Body of pancreas (tissue), 4 donors: ENCODE results near the gene RBP5. TPM values are rescaled to one million over a fixed set of nuclear protein-coding genes. Genes with fewer than 3 reads are reported as not detected.

Source experiments
- ATAC-seq: fragments of 150-250 bp; one replicate; pipeline ENCODE4 v1.9.1; 2016
- DNase-seq, 4 donors: peaks; one replicate each; pipeline ENCODE4 v3.0.0-alpha.2; 2019
- H3K27ac ChIP-seq, 4 donors: fragments of 200-600 bp; sonication (generic); 1 replicate in 3 of 4; 2 replicates in 1 of 4; pipeline versions ENCODE4 v1.5.1 to v1.6.1; 2016 to 2019; ENCODE audit warnings: mild to moderate bottlenecking in 1 of 4, mixed read lengths in 1 of 4, moderate library complexity in 1 of 4
- H3K27me3 ChIP-seq, 2 donors: fragments of 200-600 bp; sonication (generic); one replicate each; pipeline ENCODE4 v1.6.0; 2016; ENCODE audit warnings: mild to moderate bottlenecking in 1 of 2
- H3K36me3 ChIP-seq, 2 donors: fragments of 200-600 bp; sonication (generic); replicated peaks in 1 of 2; 2 replicates each; pipeline ENCODE4 v1.5.1; 2016; ENCODE audit warnings: low read depth in 2 of 2; ENCODE audit not compliant: insufficient read depth in 1 of 2
- H3K4me1 ChIP-seq: fragments of 200-600 bp; sonication (generic); one replicate; pipeline ENCODE4 v1.6.0; 2016
- H3K4me3 ChIP-seq, 2 donors: fragments of 200-600 bp; sonication (generic); 1 replicate in 1 of 2; 2 replicates in 1 of 2; pipeline ENCODE4 v1.5.1; 2016 to 2019
- H3K9me3 ChIP-seq, 3 donors: fragments of 200-600 bp; sonication (generic); 1 replicate in 2 of 3; 2 replicates in 1 of 3; pipeline ENCODE4 v1.5.1; 2016
- CTCF ChIP-seq, 7 experiments: fragments of 450-650 bp in 4 of 7; fragments of 200-600 bp in 3 of 7; sonication (generic) in 3 of 7; IDR thresholded peaks; one replicate each; pipeline ENCODE4 v1.5.1; 2016 to 2019; ENCODE audit warnings: antibody characterized with exemption in 7 of 7
- POLR2A ChIP-seq, 3 donors: fragments of 450-650 bp; IDR thresholded peaks; one replicate each; pipeline ENCODE4 v1.6.1; 2016; ENCODE audit warnings: antibody characterized with exemption in 3 of 3, mild to moderate bottlenecking in 2 of 3
- WGBS, 2 donors: methylation state at CpG; one replicate each; pipeline ENCODE4 v1.1.5; 2017; 5-methylcytosine and 5-hydroxymethylcytosine counted together
- intact Hi-C: fragments of 100-400 bp; cut with DNase I; formaldehyde crosslinking; loops from one replicate; pipeline ENCODE4 v1.15.1; 2023
- total RNA-seq, 2 donors: library from RNA; depleted of rRNA; stranded (reverse); fragments of >200 nt; gene quantifications; one replicate each; pipeline ENCODE4 v1.1.0, GENCODE V29; 2016

The RBP5 gene
- total RNA-seq, 2 donors from 2014 or later: 1.3 TPM; not detected in 1

GRCh38 chr12:7127916-7128626 is 618 bp downstream of the RBP5 start:
- H3K4me1 ChIP-seq: peaks cover 21% of the 10 kb centered on the region
- DNase-seq (no peak), ATAC-seq (no peak)
- no peaks in the 10 kb centered on the region for H3K36me3 ChIP-seq
- intact Hi-C loops: no loop called here
- H3K27me3 ChIP-seq: no peaks in the 10 kb centered on the region
- TF ChIP-seq CTCF (IDR thresholded peaks at IDR 0.05) (no peak), POLR2A (IDR thresholded peaks at IDR 0.05) (no peak)
- WGBS, 2 donors: 87 to 90% methylated on average over 17 of the region's 17 CpGs
- H3K27ac ChIP-seq: no peak overlapping the region
- H3K4me3 ChIP-seq: no peak overlapping the region
- H3K9me3 ChIP-seq: no peaks in the 10 kb centered on the region

GRCh38 chr12:7125632-7126227 is 3.0 kb downstream of the RBP5 start:
- WGBS, 2 donors: 66 to 93% methylated on average over 4 of the region's 4 CpGs
- Histone ChIP-seq H3K27me3 (no peaks in the 10 kb centered on the region), H3K4me3 (no peak overlapping the region), H3K27ac (no peak overlapping the region), H3K36me3 (no peaks in the 10 kb centered on the region), H3K4me1 (peaks cover 19% of the 10 kb centered on the region), H3K9me3 (no peaks in the 10 kb centered on the region)
- intact Hi-C loops: no loop called here
- no peak for TF ChIP-seq CTCF (IDR thresholded peaks at IDR 0.05)
- no peak for TF ChIP-seq POLR2A (IDR thresholded peaks at IDR 0.05)
- ATAC-seq (no peak), DNase-seq (no peak)

- H3K27me3 ChIP-seq: no peaks in the 10 kb centered on the region
- ATAC-seq (peak; percentile 20), DNase-seq (no peak)
- H3K9me3 ChIP-seq: no peaks in the 10 kb centered on the region
- no peak overlapping the region for H3K4me3 ChIP-seq
- H3K36me3 ChIP-seq: no peaks in the 10 kb centered on the region
- TF ChIP-seq CTCF (IDR thresholded peaks at IDR 0.05): no peak
- TF ChIP-seq POLR2A (IDR thresholded peaks at IDR 0.05): no peak
- H3K27ac ChIP-seq: no peak overlapping the region
- intact Hi-C loops: no loop called here
- 60 to 72% methylated on average over 11 of the region's 11 CpGs for WGBS, 2 donors
- H3K4me1 ChIP-seq: peaks cover 10% of the 10 kb centered on the region
Observed at GRCh38 chr12:7123806-7124522, 4.7 kb downstream of the RBP5 start.

GRCh38 chr12:7122811-7123769 is 5.6 kb downstream of the RBP5 start:
- DNase-seq: no peak

More at GRCh38 chr12:7122811-7123769, 5.6 kb downstream of the RBP5 start:
- intact Hi-C loops: no loop called here
- Histone ChIP-seq H3K27me3 (no peaks in the 10 kb centered on the region), H3K9me3 (no peaks in the 10 kb centered on the region), H3K4me3 (no peak overlapping the region), H3K36me3 (no peaks in the 10 kb centered on the region), H3K27ac (no peak overlapping the region), H3K4me1 (peaks cover 9% of the 10 kb centered on the region)
- WGBS, 2 donors: 70 to 75% methylated on average over 7 of the region's 7 CpGs
- ATAC-seq: peak; percentile 22
- TF ChIP-seq CTCF (IDR thresholded peaks at IDR 0.05): no peak
- TF ChIP-seq POLR2A (IDR thresholded peaks at IDR 0.05): no peak
